Ectodermal cell (in vitro differentiated cells): ENCODE measurements around the gene TM7SF3. TPM values are rescaled to one million over a fixed set of nuclear protein-coding genes. Genes with fewer than 3 reads are reported as not detected.
A peak's percentile ranks its signal among the peaks of the same experiment; 100 is the strongest.
"Not testable (repeated sequence)": the region's sequence is repeated elsewhere in the genome, so short reads cannot be mapped to it uniquely, and the experiment has no call there.

Source experiments
- H3K27ac ChIP-seq: 2 replicates; pipeline ENCODE4 v1.7.0; 2013; ENCODE audit warnings: mild to moderate bottlenecking, low read depth, low read length; ENCODE audit not compliant: insufficient read depth, poor library complexity, severe bottlenecking
- H3K27me3 ChIP-seq: 2 replicates; pipeline ENCODE4 v1.7.0; 2013; ENCODE audit warnings: mild to moderate bottlenecking, low read length; ENCODE audit not compliant: insufficient read depth, control insufficient read depth, poor library complexity, severe bottlenecking
- H3K36me3 ChIP-seq: one replicate; pipeline ENCODE4 v1.7.0; 2013; ENCODE audit warnings: low read length; ENCODE audit not compliant: control insufficient read depth, insufficient read depth
- H3K4me1 ChIP-seq: one replicate; pipeline ENCODE4 v1.7.0; 2013; ENCODE audit warnings: low read length; ENCODE audit not compliant: control insufficient read depth, insufficient read depth
- H3K4me3 ChIP-seq: 2 replicates; pipeline ENCODE4 v1.7.0; 2013; ENCODE audit warnings: low read depth, low read length, control low read depth; ENCODE audit not compliant: insufficient read depth
- H3K9me3 ChIP-seq: 2 replicates; pipeline ENCODE4 v1.7.0; 2013; ENCODE audit warnings: mild to moderate bottlenecking, low read length, moderate library complexity; ENCODE audit not compliant: control insufficient read depth
- WGBS, 2 experiments: methylation state at CpG; one replicate each; pipeline ENCODE4 v1.1.7; 2013; ENCODE audit warnings: missing lambda C conversion rate in 2 of 2; 5-methylcytosine and 5-hydroxymethylcytosine counted together
- polyA plus RNA-seq, 4 experiments: library from polyadenylated mRNA; stranded (reverse); fragments of 50-300 nt; gene quantifications; one replicate each; pipeline ENCODE4 v1.2.3, GENCODE V29; 2013

Gene TM7SF3
- polyA plus RNA-seq (2013, experiment 1 of 4) = 69.7 TPM
- 69.1 TPM for polyA plus RNA-seq (2013, experiment 2 of 4)
- polyA plus RNA-seq (2013, experiment 3 of 4) = 61.8 TPM
- polyA plus RNA-seq (2013, experiment 4 of 4) = 72.4 TPM

- no peaks in the 10 kb centered on the region for H3K9me3 ChIP-seq
- peak within 1 kb of the TSS; percentile 78 for H3K4me3 ChIP-seq
- peaks cover 4% of the 10 kb centered on the region for H3K4me1 ChIP-seq
- H3K27ac ChIP-seq = peak within 1 kb of the TSS; percentile 21
- H3K27me3 ChIP-seq = no peaks in the 10 kb centered on the region
- 1 to 2% methylated on average over 70 to 71 of the region's 71 CpGs for WGBS, 2 experiments
- H3K36me3 ChIP-seq = no peaks in the 10 kb centered on the region
These were observed at the start of gene TM7SF3 for GRCh38 chr12:27014085-27014858. TSS of gene TM7SF3 (minus strand) at chr12:27014384. CDS start at chr12:27014168, 216 bp downstream.

GRCh38 chr12:27063250-27063851 lies 49.2 kb upstream of the TM7SF3 start:
- no peaks in the 10 kb centered on the region for H3K27me3 ChIP-seq
- no peak overlapping the region for H3K27ac ChIP-seq
- no peaks in the 10 kb centered on the region for H3K36me3 ChIP-seq
- no peaks in the 10 kb centered on the region for H3K4me1 ChIP-seq
- no peak overlapping the region for H3K4me3 ChIP-seq
- H3K9me3 ChIP-seq = no peaks in the 10 kb centered on the region

GRCh38 chr12:27061317-27061716 lies 47.1 kb upstream of the TM7SF3 start:
- Histone ChIP-seq H3K9me3 (no peaks in the 10 kb centered on the region), H3K4me1 (no peaks in the 10 kb centered on the region), H3K27me3 (no peaks in the 10 kb centered on the region), H3K4me3 (no peak overlapping the region), H3K27ac (no peak overlapping the region), H3K36me3 (no peaks in the 10 kb centered on the region)
- 93 to 94% methylated on average over 3 of the region's 3 CpGs for whole genome bisulfite sequencing, 2 experiments

- no peaks in the 10 kb centered on the region for H3K4me1 ChIP-seq
- 86 to 94% methylated on average over 1 to 2 of the region's 2 CpGs for WGBS, 2 experiments
- H3K36me3 ChIP-seq = no peaks in the 10 kb centered on the region
- no peak overlapping the region for H3K4me3 ChIP-seq
- no peak overlapping the region for H3K27ac ChIP-seq
- no peaks in the 10 kb centered on the region for H3K27me3 ChIP-seq
- H3K9me3 ChIP-seq = no peaks in the 10 kb centered on the region
These were observed 46.6 kb upstream of the TM7SF3 start for GRCh38 chr12:27060740-27061139.

- Histone ChIP-seq H3K4me1 (no peaks in the 10 kb centered on the region), H3K36me3 (no peaks in the 10 kb centered on the region), H3K4me3 (no peak overlapping the region), H3K27ac (no peak overlapping the region), H3K9me3 (no peaks in the 10 kb centered on the region), H3K27me3 (no peaks in the 10 kb centered on the region)
- 68 to 73% methylated on average over 2 of the region's 3 CpGs for WGBS, 2 experiments
These were observed 43.4 kb upstream of the TM7SF3 start for GRCh38 chr12:27057543-27057942.

- no peaks in the 10 kb centered on the region for H3K4me1 ChIP-seq
- H3K27ac ChIP-seq = no peak overlapping the region
- no peaks in the 10 kb centered on the region for H3K27me3 ChIP-seq
- H3K9me3 ChIP-seq = no peaks in the 10 kb centered on the region
- 87 to 91% methylated on average over 7 of the region's 7 CpGs for WGBS, 2 experiments
- H3K36me3 ChIP-seq = no peaks in the 10 kb centered on the region
- no peak overlapping the region for H3K4me3 ChIP-seq
These were observed 41.8 kb upstream of the TM7SF3 start for GRCh38 chr12:27055966-27056365.

- no peaks in the 10 kb centered on the region for H3K36me3 ChIP-seq
- H3K27me3 ChIP-seq = no peaks in the 10 kb centered on the region
- no peak overlapping the region for H3K27ac ChIP-seq
- H3K9me3 ChIP-seq = no peaks in the 10 kb centered on the region
- H3K4me1 ChIP-seq = no peaks in the 10 kb centered on the region
- H3K4me3 ChIP-seq = no peak overlapping the region
- WGBS, 2 experiments = 88 to 92% methylated on average over 3 of the region's 3 CpGs
These were observed 38.6 kb upstream of the TM7SF3 start for GRCh38 chr12:27052742-27053141.

- H3K4me3 ChIP-seq = no peak overlapping the region
- H3K27ac ChIP-seq = no peak overlapping the region
- no peaks in the 10 kb centered on the region for H3K9me3 ChIP-seq
- 80% methylated on average over 1 of the region's 1 CpG; no CpG with 5 or more reads in 1 of the 2 experiments for WGBS, 2 experiments
- no peaks in the 10 kb centered on the region for H3K4me1 ChIP-seq
- H3K27me3 ChIP-seq = no peaks in the 10 kb centered on the region
- no peaks in the 10 kb centered on the region for H3K36me3 ChIP-seq
These were observed 38.0 kb upstream of the TM7SF3 start for GRCh38 chr12:27052176-27052575.

GRCh38 chr12:27048822-27049752 lies 34.9 kb upstream of the TM7SF3 start:
- Histone ChIP-seq H3K27ac (no peak overlapping the region), H3K9me3 (no peaks in the 10 kb centered on the region), H3K27me3 (no peaks in the 10 kb centered on the region), H3K4me3 (no peak overlapping the region), H3K36me3 (no peaks in the 10 kb centered on the region), H3K4me1 (no peaks in the 10 kb centered on the region)
- 90 to 97% methylated on average over 4 of the region's 4 CpGs for WGBS, 2 experiments

- 80 to 83% methylated on average over 1 of the region's 1 CpG for WGBS, 2 experiments
- not testable (repeated sequence) for H3K9me3 ChIP-seq, H3K4me1 ChIP-seq, H3K4me3 ChIP-seq, H3K36me3 ChIP-seq, H3K27ac ChIP-seq, H3K27me3 ChIP-seq
These were observed 27.8 kb upstream of the TM7SF3 start for GRCh38 chr12:27042018-27042417.
